HCT116 (cell line): ENCODE results near the gene CCM2. TPM values are rescaled to one million over a fixed set of nuclear protein-coding genes. Genes with fewer than 3 reads are reported as not detected.

Experiments used
- ATAC-seq: fragments of 200-7000 bp; cut with Tn5 transposase; 2 replicates; pipeline ENCODE4 v1.9.1; 2020; ENCODE audit warnings: mild to moderate bottlenecking, moderate library complexity
- BruUV-seq: library from RNA; stranded (reverse); fragments of 400-500 nt; replicated peaks from 2 replicates; lab custom pipeline; 2021; lab: Mats Ljungman, UMichigan
- CTCF ChIA-PET: fragments of 300-600 bp; sonication (Branson Sonifier 250); formaldehyde crosslinking; loops from one replicate; lab custom pipeline; 2021; ENCODE audit warnings: antibody characterized with exemption; lab: Charles Lee
- POLR2A ChIA-PET: fragments of 300-600, 350-600 bp; sonication (Branson Sonifier 250); formaldehyde crosslinking; loops from one replicate; lab custom pipeline; 2021; ENCODE audit warnings: antibody characterized with exemption; lab: Charles Lee
- RAD21 ChIA-PET, 2 experiments: fragments of 300-600 bp; sonication (Branson Sonifier 250); formaldehyde crosslinking; loops; one replicate each; lab custom pipeline; 2023; ENCODE audit warnings: low total read pairs in 2 of 2; ENCODE audit not compliant: uncharacterized antibody in 2 of 2, unreplicated experiment in 2 of 2, low non-redundant PET in 1 of 2; lab: Charles Lee
- DNase-seq: peaks from one replicate; pipeline ENCODE4 v3.0.0-alpha.2; 2010; ENCODE audit warnings: low read depth, low spot score
- H2AFZ ChIP-seq: fragments of 200-600 bp; shearing (Covaris generic), sonication (generic); 2 replicates; pipeline ENCODE4 v1.6.1; 2017; ENCODE audit warnings: low read depth, mixed run types, mixed read lengths, antibody characterized with exemption, low read length; ENCODE audit not compliant: poor library complexity, severe bottlenecking
- H3K27ac ChIP-seq: 2 replicates; pipeline ENCODE4 v1.5.1; 2012; ENCODE audit warnings: low read depth, low read length
- H3K27me3 ChIP-seq: fragments of 200-600 bp; sonication (generic); 2 replicates; pipeline ENCODE4 v1.6.1; 2016; ENCODE audit warnings: mixed run types, low read length, mixed read lengths; ENCODE audit not compliant: insufficient read depth
- H3K36me3 ChIP-seq, 2 experiments: fragments of 200-500 bp in 1 of 2; fragments of 200-600 bp in 1 of 2; sonication (Bioruptor generic) in 1 of 2; sonication (generic) in 1 of 2; 2 replicates each; pipeline versions ENCODE4 v1.5.1 to v1.6.1; 2014 to 2016; ENCODE audit warnings: low read length in 2 of 2, inconsistent platforms in 1 of 2, mixed read lengths in 1 of 2, mixed run types in 1 of 2; ENCODE audit not compliant: insufficient read depth in 2 of 2, control insufficient read depth in 1 of 2
- H3K4me1 ChIP-seq, 2 experiments: fragments of 200-600 bp in 1 of 2; sonication (generic) in 1 of 2; 2 replicates each; pipeline versions ENCODE4 v1.5.1 to v1.6.1; 2012 to 2017; ENCODE audit warnings: low read length in 2 of 2, inconsistent platforms in 1 of 2, mild to moderate bottlenecking in 1 of 2, mixed read lengths in 1 of 2, mixed run types in 1 of 2, moderate library complexity in 1 of 2; ENCODE audit not compliant: insufficient read depth in 2 of 2, control insufficient read depth in 1 of 2
- H3K4me2 ChIP-seq: fragments of 200-600 bp; sonication (generic); 2 replicates; pipeline ENCODE4 v1.6.1; 2017; ENCODE audit warnings: mixed run types, low read length, mixed read lengths
- H3K4me3 ChIP-seq, 2 experiments: fragments of 200-600 bp in 1 of 2; sonication (generic) in 1 of 2; replicated peaks in 1 of 2; 2 replicates each; pipeline ENCODE4 v1.5.1; 2011 to 2016; ENCODE audit warnings: low read length in 2 of 2, control low read depth in 1 of 2, low read depth in 1 of 2, mild to moderate bottlenecking in 1 of 2, mixed read lengths in 1 of 2, mixed run types in 1 of 2
- H3K79me2 ChIP-seq: fragments of 200-600 bp; sonication (generic); 2 replicates; pipeline ENCODE4 v1.6.1; 2017; ENCODE audit warnings: mild to moderate bottlenecking, mixed run types, low read length, moderate library complexity, mixed read lengths; ENCODE audit not compliant: insufficient read depth
- H3K9ac ChIP-seq: fragments of 200-600 bp; sonication (generic); 2 replicates; pipeline ENCODE4 v1.6.1; 2016; ENCODE audit warnings: low read length, mixed read lengths
- H3K9me2 ChIP-seq: fragments of 200-600 bp; sonication (generic), shearing (Covaris generic); 2 replicates; pipeline ENCODE4 v1.6.1; 2017; ENCODE audit warnings: mixed run types, mild to moderate bottlenecking, moderate library complexity; ENCODE audit not compliant: insufficient read depth
- H3K9me3 ChIP-seq, 2 experiments: fragments of 200-500 bp in 1 of 2; fragments of 200-600 bp in 1 of 2; sonication (Bioruptor generic) in 1 of 2; sonication (generic) in 1 of 2; 2 replicates each; pipeline ENCODE4 v1.6.1; 2014 to 2017; ENCODE audit warnings: low read length in 2 of 2, mixed read lengths in 2 of 2, inconsistent platforms in 1 of 2, low read depth in 1 of 2, mild to moderate bottlenecking in 1 of 2, mixed run types in 1 of 2, moderate library complexity in 1 of 2; ENCODE audit not compliant: control insufficient read depth in 1 of 2, insufficient read depth in 1 of 2
- H4K20me1 ChIP-seq: fragments of 200-600 bp; sonication (generic), shearing (Covaris generic); 2 replicates; pipeline ENCODE4 v1.6.1; 2017; ENCODE audit warnings: mixed run types, mild to moderate bottlenecking, moderate library complexity; ENCODE audit not compliant: insufficient read depth
- CEBPB ChIP-seq: IDR thresholded peaks from 2 replicates; pipeline ENCODE4 v1.6.1; 2012; ENCODE audit warnings: low read depth
- EGR1 ChIP-seq: IDR thresholded peaks from 2 replicates; pipeline ENCODE4 v1.6.1; 2012; ENCODE audit warnings: low read depth
- ELF1 ChIP-seq: IDR thresholded peaks from 2 replicates; pipeline ENCODE4 v1.6.1; 2012; ENCODE audit warnings: low read depth, borderline replicate concordance
- EZH2 ChIP-seq: fragments of 200-600 bp; sonication (generic); IDR thresholded peaks from 2 replicates; pipeline ENCODE4 v1.6.1; 2017; ENCODE audit warnings: antibody characterized with exemption, mixed run types
- JUND ChIP-seq: IDR thresholded peaks from 2 replicates; pipeline ENCODE4 v1.6.1; 2012
- REST ChIP-seq: IDR thresholded peaks from 2 replicates; pipeline ENCODE4 v1.6.1; 2012; ENCODE audit warnings: low read depth
- SIN3A ChIP-seq: IDR thresholded peaks from 2 replicates; pipeline ENCODE4 v1.6.1; 2012; ENCODE audit warnings: low read depth
- ZNF274 ChIP-seq: fragments of 200-500 bp; sonication (Bioruptor generic); IDR thresholded peaks from 2 replicates; pipeline ENCODE4 v1.6.1; 2014; ENCODE audit warnings: mild to moderate bottlenecking, low read depth, low read length, inconsistent platforms
- intact Hi-C: fragments of 100-400 bp; cut with micrococcal nuclease; formaldehyde crosslinking; loops from 2 replicates; pipeline ENCODE4 v1.10.0; 2022
- total RNA-seq: library from RNA; stranded (reverse); gene quantifications from one replicate; pipeline ENCODE4 v1.2.1, GENCODE V29; 2021; ENCODE audit not compliant: unreplicated experiment
- TF ChIP-seq, protein P1 (sequence below), 3 experiments: fragments of 200-600 bp in 1 of 3; sonication (generic) in 1 of 3; IDR thresholded peaks in 2 of 3; conservative IDR thresholded peaks in 1 of 3; 2 replicates each; pipeline ENCODE4 v1.5.1; 2012 to 2017; ENCODE audit warnings: low read depth in 2 of 3, low read length in 2 of 3, antibody characterized with exemption in 1 of 3, borderline replicate concordance in 1 of 3, control low read depth in 1 of 3, mild to moderate bottlenecking in 1 of 3, mixed read lengths in 1 of 3, mixed run types in 1 of 3, moderate library complexity in 1 of 3; ENCODE audit not compliant: insufficient read depth in 1 of 3
- TF ChIP-seq, protein P2 (sequence below): IDR thresholded peaks from 2 replicates; pipeline ENCODE4 v1.6.1; 2012

The CCM2 gene
- total RNA-seq, 1 experiment from 2014 or later: 34.4 TPM

GRCh38 chr7:45066409-45066808 is 66.4 kb downstream of the CCM2 start:
- intact Hi-C loops: no loop called here
- CTCF ChIA-PET: no interaction called here
- BruUV-seq: no TSS peak

More at GRCh38 chr7:45066409-45066808, 66.4 kb downstream of the CCM2 start:
- Histone ChIP-seq H3K27me3 (no peaks in the 10 kb centered on the region), H3K79me2 (peaks cover 4% of the 10 kb centered on the region; the same call in 1 of the 2 replicates), H3K4me2 (no peak overlapping the region), H3K36me3 (no peaks in the 10 kb centered on the region; a peak in 1 of 4 replicates), H2AFZ (no peak overlapping the region), H3K9me2 (no peaks in the 10 kb centered on the region), H3K27ac (no peak overlapping the region), H3K9ac (no peak overlapping the region), H4K20me1 (no peaks in the 10 kb centered on the region), H3K4me3 (no peak overlapping the region), H3K9me3 (no peaks in the 10 kb centered on the region), H3K4me1 (peaks cover 12 to 20% of the 10 kb centered on the region in 2 experiments)
- RAD21 ChIA-PET: interaction anchor here in 1 of 2 experiments (0.6 kb wide), 1 partner anchor 67 kb away, joined by 6 read pairs; no protein-coding TSS in a partner anchor
- TF ChIP-seq EZH2 (no peak), ZNF274 (no peak), EGR1 (no peak), JUND (no peak), CEBPB (no peak), SIN3A (no peak), ELF1 (no peak), REST (no peak)
- TF ChIP-seq, protein P1, sequence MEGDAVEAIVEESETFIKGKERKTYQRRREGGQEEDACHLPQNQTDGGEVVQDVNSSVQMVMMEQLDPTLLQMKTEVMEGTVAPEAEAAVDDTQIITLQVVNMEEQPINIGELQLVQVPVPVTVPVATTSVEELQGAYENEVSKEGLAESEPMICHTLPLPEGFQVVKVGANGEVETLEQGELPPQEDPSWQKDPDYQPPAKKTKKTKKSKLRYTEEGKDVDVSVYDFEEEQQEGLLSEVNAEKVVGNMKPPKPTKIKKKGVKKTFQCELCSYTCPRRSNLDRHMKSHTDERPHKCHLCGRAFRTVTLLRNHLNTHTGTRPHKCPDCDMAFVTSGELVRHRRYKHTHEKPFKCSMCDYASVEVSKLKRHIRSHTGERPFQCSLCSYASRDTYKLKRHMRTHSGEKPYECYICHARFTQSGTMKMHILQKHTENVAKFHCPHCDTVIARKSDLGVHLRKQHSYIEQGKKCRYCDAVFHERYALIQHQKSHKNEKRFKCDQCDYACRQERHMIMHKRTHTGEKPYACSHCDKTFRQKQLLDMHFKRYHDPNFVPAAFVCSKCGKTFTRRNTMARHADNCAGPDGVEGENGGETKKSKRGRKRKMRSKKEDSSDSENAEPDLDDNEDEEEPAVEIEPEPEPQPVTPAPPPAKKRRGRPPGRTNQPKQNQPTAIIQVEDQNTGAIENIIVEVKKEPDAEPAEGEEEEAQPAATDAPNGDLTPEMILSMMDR (IDR thresholded peaks at IDR 0.05 in 2 of 3, conservative IDR thresholded peaks at IDR 0.05 in 1 of 3; ENCODE audit: borderline replicate concordance in 1 of 3, insufficient read depth in 1 of 3, low read depth in 2 of 3, low read length in 2 of 3): no peak
- TF ChIP-seq, protein P2, sequence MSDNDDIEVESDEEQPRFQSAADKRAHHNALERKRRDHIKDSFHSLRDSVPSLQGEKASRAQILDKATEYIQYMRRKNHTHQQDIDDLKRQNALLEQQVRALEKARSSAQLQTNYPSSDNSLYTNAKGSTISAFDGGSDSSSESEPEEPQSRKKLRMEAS: no peak
- ATAC-seq (no peak), DNase-seq (no peak)
- POLR2A ChIA-PET: no interaction called here
